Body of pancreas (tissue), 4 donors: ENCODE results near the gene MASP1. TPM values are rescaled to one million over a fixed set of nuclear protein-coding genes. Genes with fewer than 3 reads are reported as not detected.

Experiments
- ATAC-seq: fragments of 150-250 bp; one replicate; pipeline ENCODE4 v1.9.1; 2016
- DNase-seq, 4 donors: peaks; one replicate each; pipeline ENCODE4 v3.0.0-alpha.2; 2019
- H3K27ac ChIP-seq, 4 donors: fragments of 200-600 bp; sonication (generic); 1 replicate in 3 of 4; 2 replicates in 1 of 4; pipeline versions ENCODE4 v1.5.1 to v1.6.1; 2016 to 2019; ENCODE audit warnings: mild to moderate bottlenecking in 1 of 4, mixed read lengths in 1 of 4, moderate library complexity in 1 of 4
- H3K27me3 ChIP-seq, 2 donors: fragments of 200-600 bp; sonication (generic); one replicate each; pipeline ENCODE4 v1.6.0; 2016; ENCODE audit warnings: mild to moderate bottlenecking in 1 of 2
- H3K36me3 ChIP-seq, 2 donors: fragments of 200-600 bp; sonication (generic); replicated peaks in 1 of 2; 2 replicates each; pipeline ENCODE4 v1.5.1; 2016; ENCODE audit warnings: low read depth in 2 of 2; ENCODE audit not compliant: insufficient read depth in 1 of 2
- H3K4me1 ChIP-seq: fragments of 200-600 bp; sonication (generic); one replicate; pipeline ENCODE4 v1.6.0; 2016
- H3K4me3 ChIP-seq, 2 donors: fragments of 200-600 bp; sonication (generic); 1 replicate in 1 of 2; 2 replicates in 1 of 2; pipeline ENCODE4 v1.5.1; 2016 to 2019
- H3K9me3 ChIP-seq, 3 donors: fragments of 200-600 bp; sonication (generic); 1 replicate in 2 of 3; 2 replicates in 1 of 3; pipeline ENCODE4 v1.5.1; 2016
- POLR2A ChIP-seq, 3 donors: fragments of 450-650 bp; IDR thresholded peaks; one replicate each; pipeline ENCODE4 v1.6.1; 2016; ENCODE audit warnings: antibody characterized with exemption in 3 of 3, mild to moderate bottlenecking in 2 of 3
- WGBS, 2 donors: methylation state at CpG; one replicate each; pipeline ENCODE4 v1.1.5; 2017; 5-methylcytosine and 5-hydroxymethylcytosine counted together
- intact Hi-C: fragments of 100-400 bp; cut with DNase I; formaldehyde crosslinking; loops from one replicate; pipeline ENCODE4 v1.15.1; 2023
- total RNA-seq, 2 donors: library from RNA; depleted of rRNA; stranded (reverse); fragments of >200 nt; gene quantifications; one replicate each; pipeline ENCODE4 v1.1.0, GENCODE V29; 2016
- TF ChIP-seq, protein P1 (sequence below), 7 experiments: fragments of 450-650 bp in 4 of 7; fragments of 200-600 bp in 3 of 7; sonication (generic) in 3 of 7; IDR thresholded peaks; one replicate each; pipeline ENCODE4 v1.5.1; 2016 to 2019; ENCODE audit warnings: antibody characterized with exemption in 7 of 7

The MASP1 gene
- total RNA-seq, 2 donors from 2014 or later = 2.3 TPM; not detected in 1

DNA sequence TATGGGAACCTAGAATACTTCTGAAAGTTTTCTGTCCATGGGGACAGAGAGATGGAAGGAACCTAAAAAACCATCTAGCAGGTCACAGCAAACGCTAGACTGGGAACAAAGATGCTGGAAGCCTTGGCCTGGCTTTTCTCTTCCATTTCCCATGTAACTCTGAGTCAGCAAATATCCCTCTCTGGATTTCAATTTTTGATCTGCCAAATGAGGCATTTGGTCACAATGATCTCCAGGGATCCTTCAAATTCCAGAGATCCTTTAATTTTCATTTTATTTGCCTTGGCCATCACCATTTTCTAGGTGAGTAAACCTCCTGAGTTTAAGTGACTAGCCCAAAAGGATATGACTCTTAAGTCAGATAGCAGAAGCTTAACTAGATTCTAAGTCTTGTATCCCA is 54.6 kb downstream of the MASP1 start:
- no peak overlapping the region for H3K27ac ChIP-seq
- no peaks in the 10 kb centered on the region for H3K27me3 ChIP-seq
- ATAC-seq = no peak
- WGBS, 2 donors = 80 to 88% methylated on average over 1 of the region's 1 CpG
- no peak overlapping the region for H3K4me3 ChIP-seq
- TF ChIP-seq, protein P1, sequence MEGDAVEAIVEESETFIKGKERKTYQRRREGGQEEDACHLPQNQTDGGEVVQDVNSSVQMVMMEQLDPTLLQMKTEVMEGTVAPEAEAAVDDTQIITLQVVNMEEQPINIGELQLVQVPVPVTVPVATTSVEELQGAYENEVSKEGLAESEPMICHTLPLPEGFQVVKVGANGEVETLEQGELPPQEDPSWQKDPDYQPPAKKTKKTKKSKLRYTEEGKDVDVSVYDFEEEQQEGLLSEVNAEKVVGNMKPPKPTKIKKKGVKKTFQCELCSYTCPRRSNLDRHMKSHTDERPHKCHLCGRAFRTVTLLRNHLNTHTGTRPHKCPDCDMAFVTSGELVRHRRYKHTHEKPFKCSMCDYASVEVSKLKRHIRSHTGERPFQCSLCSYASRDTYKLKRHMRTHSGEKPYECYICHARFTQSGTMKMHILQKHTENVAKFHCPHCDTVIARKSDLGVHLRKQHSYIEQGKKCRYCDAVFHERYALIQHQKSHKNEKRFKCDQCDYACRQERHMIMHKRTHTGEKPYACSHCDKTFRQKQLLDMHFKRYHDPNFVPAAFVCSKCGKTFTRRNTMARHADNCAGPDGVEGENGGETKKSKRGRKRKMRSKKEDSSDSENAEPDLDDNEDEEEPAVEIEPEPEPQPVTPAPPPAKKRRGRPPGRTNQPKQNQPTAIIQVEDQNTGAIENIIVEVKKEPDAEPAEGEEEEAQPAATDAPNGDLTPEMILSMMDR (IDR thresholded peaks at IDR 0.05) = no peak
- TF ChIP-seq POLR2A (IDR thresholded peaks at IDR 0.05) = no peak
- intact Hi-C loops = no loop called here
- no peaks in the 10 kb centered on the region for H3K9me3 ChIP-seq
- H3K36me3 ChIP-seq = no peaks in the 10 kb centered on the region
- no peak for DNase-seq
- H3K4me1 ChIP-seq = no peaks in the 10 kb centered on the region

DNA sequence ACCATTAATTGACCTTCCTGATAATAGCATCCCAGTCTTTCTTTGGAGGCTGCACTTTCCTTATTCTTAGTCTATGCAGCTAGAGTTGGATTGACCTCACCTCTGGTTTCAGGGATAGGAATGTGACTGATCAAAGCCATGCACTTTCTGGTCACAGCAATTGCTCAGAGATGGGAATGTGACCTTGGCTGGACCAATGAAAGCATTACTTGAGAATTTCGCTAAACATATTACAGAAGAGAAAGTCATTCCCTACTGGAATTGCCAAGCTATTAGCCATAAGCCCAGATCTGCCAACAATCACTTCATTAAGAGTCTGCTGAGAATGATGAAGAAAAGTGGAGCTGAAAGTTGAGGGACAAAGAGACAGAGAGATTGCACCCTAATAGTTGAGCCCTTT is 61.5 kb downstream of the MASP1 start:
- Histone ChIP-seq H3K36me3 (no peaks in the 10 kb centered on the region), H3K4me1 (no peaks in the 10 kb centered on the region), H3K9me3 (no peaks in the 10 kb centered on the region), H3K27me3 (no peaks in the 10 kb centered on the region), H3K27ac (no peak overlapping the region), H3K4me3 (no peak overlapping the region)
- intact Hi-C loops = no loop called here
- WGBS, 2 donors = 86 to 94% methylated on average over 1 of the region's 1 CpG
- no peak for TF ChIP-seq POLR2A (IDR thresholded peaks at IDR 0.05)
- TF ChIP-seq, protein P1 (IDR thresholded peaks at IDR 0.05) = no peak
- no peak for DNase-seq
- no peak for ATAC-seq

DNA sequence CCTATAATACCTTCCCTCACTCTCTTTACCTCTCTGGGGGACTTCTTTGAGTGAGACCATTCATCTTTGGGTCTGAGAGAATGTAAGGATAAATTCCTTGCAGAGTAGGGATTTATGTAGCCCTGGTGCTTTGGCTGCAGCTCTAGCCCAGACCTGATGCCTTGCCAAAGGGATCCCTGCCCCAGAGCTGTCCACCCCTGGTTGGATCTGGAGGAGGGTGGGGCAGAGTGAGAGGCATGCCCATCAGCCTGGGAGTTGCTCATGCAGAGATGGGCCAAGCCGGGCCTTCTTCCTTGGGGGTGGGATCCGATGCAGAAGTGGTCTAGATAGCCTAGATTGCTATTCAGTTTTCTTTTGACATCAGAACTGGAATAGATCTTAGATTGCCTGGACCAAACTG is 62.8 kb downstream of the MASP1 start:
- 79 to 100% methylated on average over 2 of the region's 2 CpGs for WGBS, 2 donors
- Histone ChIP-seq H3K9me3 (no peaks in the 10 kb centered on the region), H3K36me3 (no peaks in the 10 kb centered on the region), H3K27ac (no peak overlapping the region), H3K27me3 (no peaks in the 10 kb centered on the region), H3K4me1 (no peaks in the 10 kb centered on the region), H3K4me3 (no peak overlapping the region)
- DNase-seq (no peak), ATAC-seq (no peak)
- TF ChIP-seq POLR2A (IDR thresholded peaks at IDR 0.05) = no peak
- TF ChIP-seq, protein P1 (IDR thresholded peaks at IDR 0.05) = no peak
- intact Hi-C loops = no loop called here

DNA sequence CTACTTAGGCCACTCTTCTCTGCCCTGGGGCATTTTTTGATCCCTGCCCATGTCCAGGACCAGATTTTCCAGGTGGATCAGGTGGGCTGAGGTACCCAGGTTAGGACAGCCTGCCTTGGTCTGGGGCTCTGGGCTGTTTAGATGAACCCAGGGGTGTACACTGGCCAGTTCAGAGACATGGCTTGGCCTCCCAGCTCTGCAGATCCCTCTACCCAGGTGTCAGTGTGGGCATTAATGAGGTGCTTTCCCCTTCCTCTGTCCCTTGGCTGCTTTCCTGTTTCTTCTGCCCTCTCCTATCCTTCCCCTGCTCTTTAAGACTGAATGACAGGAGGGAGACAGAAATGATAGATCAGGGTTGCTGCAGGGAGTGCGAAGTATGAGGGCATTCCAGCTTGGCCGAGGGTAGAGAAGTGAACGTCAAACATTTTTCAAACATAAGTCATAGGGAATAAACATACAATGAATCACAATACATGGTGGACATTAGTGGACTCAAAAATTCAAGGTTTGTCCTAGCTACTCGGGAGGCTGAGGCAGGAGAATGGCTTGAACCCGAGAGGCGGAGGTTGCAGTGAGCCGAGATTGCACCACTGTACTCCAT is 63.8 kb downstream of the MASP1 start:
- Histone ChIP-seq H3K4me1 (peaks cover 3% of the 10 kb centered on the region), H3K9me3 (no peaks in the 10 kb centered on the region), H3K27me3 (no peaks in the 10 kb centered on the region), H3K4me3 (no peak overlapping the region), H3K27ac (no peak overlapping the region), H3K36me3 (no peaks in the 10 kb centered on the region)
- WGBS, 2 donors = 80 to 81% methylated on average over 7 of the region's 7 CpGs
- DNase-seq = no peak
- intact Hi-C loops = no loop called here
- TF ChIP-seq POLR2A (IDR thresholded peaks at IDR 0.05) = no peak
- TF ChIP-seq, protein P1 (IDR thresholded peaks at IDR 0.05) = no peak
- ATAC-seq = no peak

DNA sequence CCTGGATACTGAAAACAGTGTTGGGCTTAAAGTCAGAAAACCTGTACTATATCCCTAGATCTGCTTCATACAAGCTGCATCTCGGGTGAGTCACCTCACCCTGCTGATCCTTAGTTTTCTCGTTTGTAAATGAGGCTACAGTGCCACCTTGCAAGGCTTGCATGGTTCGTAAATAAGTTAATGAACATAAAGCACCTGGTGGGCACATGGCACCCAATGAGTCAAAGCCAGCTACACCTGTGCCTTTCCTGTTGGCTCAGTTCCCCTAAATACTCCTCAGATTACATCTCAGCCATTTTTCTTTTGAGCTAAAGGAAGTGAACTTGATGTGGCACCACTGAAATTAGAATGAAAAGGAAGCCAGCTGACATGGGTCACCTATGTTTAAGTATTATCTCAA is 67.7 kb downstream of the MASP1 start:
- 54 to 71% methylated on average over 3 of the region's 3 CpGs for WGBS, 2 donors
- no peak for ATAC-seq
- Histone ChIP-seq H3K27ac (no peak overlapping the region), H3K27me3 (no peaks in the 10 kb centered on the region), H3K4me3 (no peak overlapping the region), H3K36me3 (no peaks in the 10 kb centered on the region), H3K9me3 (no peaks in the 10 kb centered on the region), H3K4me1 (peaks cover 6% of the 10 kb centered on the region)
- intact Hi-C loops = no loop called here
- TF ChIP-seq, protein P1 (IDR thresholded peaks at IDR 0.05) = no peak
- no peak for TF ChIP-seq POLR2A (IDR thresholded peaks at IDR 0.05)
- DNase-seq = no peak
